Spleen (tissue), 11 donors: Measurements from ENCODE around the gene CDKN2D. TPM values are rescaled to one million over a fixed set of nuclear protein-coding genes. Genes with fewer than 3 reads are reported as not detected.

Source experiments
- DNase-seq: peaks from one replicate; pipeline ENCODE4 v3.0.0-alpha.2; 2020
- H3K27ac ChIP-seq, 8 donors: fragments of 200-600 bp; sonication (generic) in 7 of 8; 1 replicate in 4 of 8; 2 replicates in 4 of 8; pipeline versions ENCODE4 v1.5.0 to v1.8.0; 2016 to 2021; ENCODE audit warnings: inconsistent platforms in 4 of 8, mild to moderate bottlenecking in 4 of 8, moderate library complexity in 1 of 8
- H3K27me3 ChIP-seq, 7 donors: fragments of 200-600 bp; sonication (generic) in 6 of 7; replicated peaks in 1 of 7; 1 replicate in 4 of 7; 2 replicates in 3 of 7; pipeline versions ENCODE4 v1.5.0 to v1.8.0; 2016 to 2021; ENCODE audit warnings: inconsistent platforms in 3 of 7, mild to moderate bottlenecking in 1 of 7
- H3K36me3 ChIP-seq, 6 donors: fragments of 200-600 bp; sonication (generic) in 5 of 6; 1 replicate in 4 of 6; 2 replicates in 2 of 6; pipeline versions ENCODE4 v1.5.0 to v1.8.0; 2016 to 2021; ENCODE audit warnings: inconsistent platforms in 2 of 6
- H3K4me1 ChIP-seq, 6 donors: fragments of 200-600 bp; sonication (generic) in 5 of 6; 1 replicate in 3 of 6; 2 replicates in 3 of 6; pipeline versions ENCODE4 v1.5.0 to v1.8.0; 2016 to 2021; ENCODE audit warnings: inconsistent platforms in 3 of 6
- H3K4me3 ChIP-seq, 8 donors: fragments of 200-600 bp; sonication (generic) in 7 of 8; 1 replicate in 4 of 8; 2 replicates in 4 of 8; pipeline versions ENCODE4 v1.5.0 to v1.8.0; 2016 to 2021; ENCODE audit warnings: inconsistent platforms in 4 of 8, mild to moderate bottlenecking in 4 of 8, moderate library complexity in 2 of 8
- H3K9me3 ChIP-seq, 8 donors: fragments of 200-600 bp; sonication (generic) in 7 of 8; 1 replicate in 4 of 8; 2 replicates in 4 of 8; pipeline versions ENCODE4 v1.5.0 to v1.8.0; 2016 to 2021; ENCODE audit warnings: inconsistent platforms in 4 of 8
- CTCF ChIP-seq, 11 experiments: fragments of 200-600 bp in 7 of 11; fragments of 450-650 bp in 4 of 11; sonication (generic) in 4 of 11; IDR thresholded peaks in 8 of 11; conservative IDR thresholded peaks in 3 of 11; 1 replicate in 7 of 11; 2 replicates in 4 of 11; pipeline versions ENCODE4 v1.4.0 to v1.8.0; 2016 to 2021; ENCODE audit warnings: antibody characterized with exemption in 11 of 11, inconsistent platforms in 4 of 11, mild to moderate bottlenecking in 1 of 11
- POLR2A ChIP-seq, 3 donors: fragments of 450-650 bp; IDR thresholded peaks; one replicate each; pipeline ENCODE4 v1.5.1; 2017; ENCODE audit warnings: antibody characterized with exemption in 3 of 3, mild to moderate bottlenecking in 1 of 3
- POLR2AphosphoS5 ChIP-seq, 3 donors: sonication (generic); formaldehyde crosslinking; IDR thresholded peaks; one replicate each; pipeline ENCODE4 v1.5.1; 2017; ENCODE audit warnings: antibody characterized with exemption in 3 of 3
- WGBS, 5 donors: extraction: QIAGEN DNeasy Blood & Tissue Kit in 3 of 5; methylation state at CpG; one replicate each; pipeline versions ENCODE4 v1.1.5 to v1.1.7; 2013 to 2018; 5-methylcytosine and 5-hydroxymethylcytosine counted together
- intact Hi-C: fragments of 100-400 bp; cut with DNase I; formaldehyde crosslinking; loops from one replicate; pipeline ENCODE4 v1.15.0; 2023; ENCODE audit warnings: low total_unique reads
- polyA plus RNA-seq, 3 donors: library from polyadenylated mRNA; stranded (reverse); fragments of 200-250 nt; gene quantifications; one replicate each; pipeline ENCODE4 v1.2.1, GENCODE V29; 2013
- total RNA-seq, 7 donors: library from RNA; depleted of rRNA in 3 of 7; stranded (reverse); fragments of >200 nt in 3 of 7; fragmentation: NEBNext Ultra II Directional in 4 of 7; extraction: Animal tissue kit (Norgen Biotek cat#: 25700) in 4 of 7; gene quantifications; one replicate each; pipeline versions ENCODE4 v1.1.0 to v1.2.1, GENCODE V29; 2016 to 2021
- donor health status: healthy with polysubstance abuse.
- donor health status: DM: no; HTN: no; CAD: no; lungs with moderate emphysema.
- donor health status: DM: no; HTN: no; CAD: no.
- donor health status: Bipolar disorder and iron deficiency.
- donor health status: healthy.
- donor health status: DM: no; HTN: no; CAD: no.
- donor health status: DM: yes; HTN: yes; CAD: no.

CDKN2D gene
- total and polyA plus RNA-seq, 10 donors: 24.7 to 69.6 (median 34.4) TPM

GRCh38 chr19:10587839-10588150 lies 19.0 kb upstream of the CDKN2D start:
- peaks cover 0 to 16% (median 0%) of the 10 kb centered on the region in 7 donors for H3K27me3 ChIP-seq
- TF ChIP-seq CTCF (IDR thresholded peaks at IDR 0.05 in 8 of 11, conservative IDR thresholded peaks at IDR 0.05 in 3 of 11) (no peak), POLR2AphosphoS5 (IDR thresholded peaks at IDR 0.05) (no peak), POLR2A (IDR thresholded peaks at IDR 0.05) (no peak)
- peaks cover 0 to 40% (median 6%) of the 10 kb centered on the region in 6 donors for H3K4me1 ChIP-seq
- 88 to 97% (median 90%) methylated on average over 2 of the region's 2 CpGs for WGBS, 5 donors
- DNase-seq: no peak
- no peaks in the 10 kb centered on the region for H3K9me3 ChIP-seq
- intact Hi-C loops: no loop called here
- H3K4me3 ChIP-seq: no peak overlapping the region
- no peak overlapping the region for H3K27ac ChIP-seq
- H3K36me3 ChIP-seq: no peaks in the 10 kb centered on the region

GRCh38 chr19:10587022-10587838 lies 18.5 kb upstream of the CDKN2D start, which contains the start of gene AP1M2:
Gene AP1M2, minus strand, starts transcription at chr19:10587312. Its CDS starts 81 bp downstream, at chr19:10587231.
- no peak within 1 kb of the TSS for H3K4me3 ChIP-seq
- no peak for DNase-seq
- H3K4me1 ChIP-seq: peaks cover 0 to 35% (median 5%) of the 10 kb centered on the region in 6 donors
- no peak within 1 kb of the TSS for H3K27ac ChIP-seq
- peaks cover 0 to 16% (median 0%) of the 10 kb centered on the region in 7 donors for H3K27me3 ChIP-seq
- intact Hi-C loops: no loop called here
- H3K36me3 ChIP-seq: no peaks in the 10 kb centered on the region
- no peaks in the 10 kb centered on the region for H3K9me3 ChIP-seq
- no peak for TF ChIP-seq CTCF (IDR thresholded peaks at IDR 0.05 in 8 of 11, conservative IDR thresholded peaks at IDR 0.05 in 3 of 11)
- no peak for TF ChIP-seq POLR2A (IDR thresholded peaks at IDR 0.05)
- no peak for TF ChIP-seq POLR2AphosphoS5 (IDR thresholded peaks at IDR 0.05)
- WGBS, 5 donors: 31 to 38% (median 34%) methylated on average over 13 to 35 of the region's 35 CpGs

GRCh38 chr19:10586396-10586795 lies 17.6 kb upstream of the CDKN2D start:
- DNase-seq: no peak
- WGBS, 5 donors: 90 to 97% (median 95%) methylated on average over 6 of the region's 6 CpGs
- H3K4me1 ChIP-seq: peaks cover 0 to 34% (median 5%) of the 10 kb centered on the region in 6 donors
- H3K27ac ChIP-seq: no peak overlapping the region
- no peak overlapping the region for H3K4me3 ChIP-seq
- H3K27me3 ChIP-seq: peaks cover 0 to 16% (median 0%) of the 10 kb centered on the region in 7 donors
- no peaks in the 10 kb centered on the region for H3K36me3 ChIP-seq
- H3K9me3 ChIP-seq: no peaks in the 10 kb centered on the region
- intact Hi-C loops: no loop called here
- no peak for TF ChIP-seq POLR2AphosphoS5 (IDR thresholded peaks at IDR 0.05)
- TF ChIP-seq CTCF (IDR thresholded peaks at IDR 0.05 in 8 of 11, conservative IDR thresholded peaks at IDR 0.05 in 3 of 11): no peak
- TF ChIP-seq POLR2A (IDR thresholded peaks at IDR 0.05): no peak

- intact Hi-C loops: loop anchor here (5.0 kb wide), 1 partner anchor 114 kb away; no protein-coding TSS in a partner anchor
- Histone ChIP-seq H3K4me3 (no peak overlapping the region), H3K27me3 (peaks cover 0 to 8% (median 0%) of the 10 kb centered on the region in 7 donors), H3K27ac (no peak overlapping the region), H3K36me3 (no peaks in the 10 kb centered on the region), H3K4me1 (peaks cover 0 to 36% (median 13%) of the 10 kb centered on the region in 6 donors), H3K9me3 (no peaks in the 10 kb centered on the region)
- WGBS, 5 donors: 81 to 91% (median 85%) methylated on average over 9 of the region's 9 CpGs
- no peak for DNase-seq
- TF ChIP-seq POLR2AphosphoS5 (IDR thresholded peaks at IDR 0.05): no peak
These were observed 14.4 kb upstream of the CDKN2D start for GRCh38 chr19:10583036-10583776.
